HG03439 (cell line): ENCODE results near the gene CNOT1.
"Not testable (repeated sequence)": the region's sequence is repeated elsewhere in the genome, so short reads cannot be mapped to it uniquely, and the experiment has no call there.

Experiments
- ATAC-seq: cut with Tn5 transposase; IDR thresholded peaks from one replicate; pipeline ENCODE4 v1.9.1; 2021; ENCODE audit warnings: mild to moderate bottlenecking, moderate library complexity; ENCODE audit not compliant: unreplicated experiment

CNOT1 gene

DNA sequence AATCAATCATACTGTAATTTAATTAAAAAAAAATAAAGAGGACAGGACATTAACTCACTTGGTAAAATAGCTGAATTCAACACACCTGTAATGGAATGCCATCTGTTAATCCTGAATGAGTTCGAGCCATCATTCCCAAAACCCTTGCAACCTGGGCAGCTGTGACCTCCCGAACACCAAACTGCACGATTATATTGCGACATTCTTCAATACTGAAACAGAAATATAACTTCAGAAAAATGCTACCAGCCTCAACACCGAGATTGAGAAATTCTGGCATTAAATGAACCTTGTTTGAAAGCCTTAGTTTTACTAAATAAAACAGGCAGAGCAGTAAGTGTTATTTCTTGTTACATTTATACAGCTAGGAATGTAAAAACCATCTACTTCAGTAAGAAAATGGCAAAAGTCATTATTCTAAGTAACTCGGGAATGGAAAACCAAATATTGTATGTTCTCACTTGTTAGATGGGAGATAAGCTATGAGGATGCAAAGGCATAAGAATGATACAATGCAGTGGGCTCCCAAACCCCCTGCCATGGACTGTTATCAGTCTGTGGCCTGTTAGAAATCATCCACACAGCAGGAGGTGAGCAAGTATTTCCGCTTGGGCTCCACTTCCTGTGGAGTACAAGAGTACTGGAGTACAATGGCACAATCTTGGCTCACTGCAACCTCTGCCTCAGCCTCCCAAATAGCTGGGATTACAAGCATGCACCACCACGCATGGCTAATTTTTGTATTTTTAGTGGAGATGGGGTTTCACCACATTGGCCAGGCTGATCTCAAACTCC is 46.5 kb downstream of the CNOT1 start:
- ATAC-seq = no peak

DNA sequence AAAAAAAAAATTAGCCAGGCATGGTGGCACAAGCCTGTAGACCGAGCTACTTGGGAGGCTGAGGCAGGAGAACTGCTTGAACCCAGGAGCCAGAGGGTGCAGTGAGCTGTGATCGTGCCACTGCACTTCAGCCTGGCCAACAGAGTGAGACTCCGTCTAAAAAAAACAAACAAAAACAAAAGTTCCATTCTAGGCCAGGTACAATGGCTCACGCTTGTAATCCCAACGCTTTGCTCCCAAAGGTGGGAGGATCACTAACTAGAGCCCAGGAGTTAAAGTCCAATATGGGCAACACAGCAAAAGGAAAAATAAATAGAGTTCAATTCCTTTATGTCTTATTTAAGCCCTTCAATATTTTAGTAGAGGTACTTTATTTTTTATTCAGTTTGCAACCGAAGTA is 47.5 kb downstream of the CNOT1 start:
- no peak for ATAC-seq

DNA sequence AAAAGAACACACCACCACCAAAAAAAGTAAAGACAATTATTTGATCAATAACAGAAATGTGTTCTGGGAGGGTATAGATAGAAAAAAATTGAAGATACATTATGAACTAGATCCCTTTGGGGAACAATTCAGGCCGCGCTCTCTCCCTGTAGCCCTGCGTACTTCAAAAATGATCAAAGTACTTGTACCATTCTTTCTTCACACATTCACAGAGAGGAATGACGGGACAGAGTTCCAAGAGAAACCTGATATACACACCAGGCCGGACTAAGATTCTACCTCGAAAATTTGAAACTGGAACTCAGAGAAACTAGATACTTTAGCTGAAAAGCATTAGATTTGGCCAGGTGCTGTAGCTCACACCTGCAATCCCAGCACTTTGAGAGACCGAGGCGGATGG is 50.0 kb downstream of the CNOT1 start:
- ATAC-seq = no peak

- no peak for ATAC-seq
Measured at GRCh38 chr16:58578642-58579041, 51.0 kb downstream of the CNOT1 start.

- no peak for ATAC-seq
Measured at GRCh38 chr16:58577141-58577540, 52.5 kb downstream of the CNOT1 start.

DNA sequence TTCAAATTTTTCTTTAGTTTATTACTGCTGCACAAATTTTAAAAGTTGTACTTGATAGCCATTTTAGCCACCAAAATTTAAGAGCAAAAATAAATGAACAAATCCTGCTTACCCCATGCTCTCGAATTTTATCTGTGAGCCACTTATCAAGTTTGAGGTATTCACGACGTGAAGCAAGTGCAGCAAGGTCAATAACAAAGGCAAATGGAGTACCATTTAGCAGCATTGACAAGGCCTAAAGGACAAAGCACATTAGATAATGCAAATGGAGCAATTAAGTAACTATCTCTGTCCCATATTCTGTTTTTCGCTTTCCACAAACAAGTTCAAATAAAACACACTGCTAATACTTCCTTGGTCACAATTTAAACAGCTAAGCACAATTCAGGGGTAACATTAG is 54.7 kb downstream of the CNOT1 start:
- no peak for ATAC-seq

DNA sequence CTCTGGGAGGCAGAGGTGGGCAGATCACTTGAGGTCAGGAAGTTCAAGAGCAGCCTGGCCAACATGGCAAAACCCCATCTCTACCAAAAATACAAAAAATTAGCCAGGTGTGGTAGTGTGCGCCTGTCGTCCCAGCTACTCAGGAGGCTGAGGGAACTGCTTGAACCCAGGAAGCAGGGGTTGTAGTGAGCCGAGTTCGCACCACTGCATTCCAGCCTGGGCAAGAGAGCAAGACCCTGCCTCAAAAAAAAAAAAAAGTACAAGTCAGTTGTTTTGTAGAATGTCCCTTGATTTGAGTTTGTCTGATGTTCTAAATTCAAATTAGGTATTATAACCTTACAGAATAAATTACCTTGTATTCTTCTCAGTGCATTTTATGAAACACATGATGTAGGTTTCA is 63.9 kb downstream of the CNOT1 start:
- ATAC-seq = not testable (repeated sequence)

- ATAC-seq = no peak
Measured at GRCh38 chr16:58563775-58564174, 65.9 kb downstream of the CNOT1 start.

DNA sequence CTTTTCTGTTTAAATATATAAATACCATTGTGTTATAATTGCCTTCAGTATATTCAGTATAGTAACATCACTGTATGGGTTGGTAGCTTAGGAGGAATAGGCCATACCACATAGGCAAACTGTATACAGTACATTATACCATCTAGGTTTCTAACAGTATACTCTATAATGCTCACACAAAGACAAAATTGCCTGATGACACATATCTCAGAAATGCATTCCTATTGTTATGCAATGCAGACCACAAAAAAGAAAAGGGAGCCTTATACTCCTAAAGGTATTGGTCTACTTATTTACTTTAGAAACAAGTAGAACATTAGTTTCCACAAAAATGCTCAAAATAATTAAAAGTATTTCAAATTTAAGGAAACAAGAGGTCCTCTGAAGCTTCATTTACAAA is 66.4 kb downstream of the CNOT1 start:
- ATAC-seq = no peak

- ATAC-seq = no peak
Measured at GRCh38 chr16:58556678-58557077, 72.9 kb downstream of the CNOT1 start.

- no peak for ATAC-seq
Measured at GRCh38 chr16:58551496-58551895, 78.1 kb downstream of the CNOT1 start.

- no peak for ATAC-seq
Measured at GRCh38 chr16:58548378-58548777, 81.2 kb downstream of the CNOT1 start.

DNA sequence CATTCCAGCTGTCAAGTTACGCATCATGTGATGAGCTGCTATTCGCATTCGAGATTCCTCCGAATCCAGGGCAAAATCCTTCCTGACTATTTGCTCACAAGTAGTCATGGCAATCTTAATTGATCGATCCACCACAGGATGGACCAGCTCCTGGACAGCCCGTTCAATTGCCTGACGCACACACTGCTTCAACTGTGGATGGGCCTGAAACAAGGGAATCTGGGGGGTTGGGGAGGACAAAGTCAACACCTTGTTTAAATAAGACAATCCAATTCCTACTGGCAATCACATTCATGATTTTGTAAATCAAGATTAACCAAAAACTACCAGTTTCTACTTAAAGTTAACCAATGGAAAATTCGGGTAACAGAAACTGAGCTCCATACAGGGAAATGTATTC is 85.9 kb downstream of the CNOT1 start:
- ATAC-seq = no peak

- no peak for ATAC-seq
Measured at GRCh38 chr16:58542291-58542690, 87.3 kb downstream of the CNOT1 start.

DNA sequence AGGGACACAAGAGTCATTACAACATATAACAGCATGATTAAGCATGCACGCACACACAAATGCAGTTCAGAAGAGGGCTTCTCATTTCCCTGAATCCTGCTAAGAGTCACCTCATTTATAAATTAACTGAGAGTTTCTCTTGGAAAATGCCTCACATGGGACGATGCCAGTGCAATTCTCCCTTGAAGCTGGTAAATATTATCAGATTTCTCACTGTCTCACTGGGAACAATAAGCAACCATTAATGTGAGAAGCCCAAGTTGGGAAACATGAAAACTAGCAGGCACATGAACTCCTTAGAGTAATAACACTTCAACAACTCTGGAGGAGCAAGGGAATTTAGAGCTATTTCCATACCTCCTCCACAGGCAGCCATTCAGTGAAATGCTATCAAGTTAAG is 87.9 kb downstream of the CNOT1 start:
- no peak for ATAC-seq

DNA sequence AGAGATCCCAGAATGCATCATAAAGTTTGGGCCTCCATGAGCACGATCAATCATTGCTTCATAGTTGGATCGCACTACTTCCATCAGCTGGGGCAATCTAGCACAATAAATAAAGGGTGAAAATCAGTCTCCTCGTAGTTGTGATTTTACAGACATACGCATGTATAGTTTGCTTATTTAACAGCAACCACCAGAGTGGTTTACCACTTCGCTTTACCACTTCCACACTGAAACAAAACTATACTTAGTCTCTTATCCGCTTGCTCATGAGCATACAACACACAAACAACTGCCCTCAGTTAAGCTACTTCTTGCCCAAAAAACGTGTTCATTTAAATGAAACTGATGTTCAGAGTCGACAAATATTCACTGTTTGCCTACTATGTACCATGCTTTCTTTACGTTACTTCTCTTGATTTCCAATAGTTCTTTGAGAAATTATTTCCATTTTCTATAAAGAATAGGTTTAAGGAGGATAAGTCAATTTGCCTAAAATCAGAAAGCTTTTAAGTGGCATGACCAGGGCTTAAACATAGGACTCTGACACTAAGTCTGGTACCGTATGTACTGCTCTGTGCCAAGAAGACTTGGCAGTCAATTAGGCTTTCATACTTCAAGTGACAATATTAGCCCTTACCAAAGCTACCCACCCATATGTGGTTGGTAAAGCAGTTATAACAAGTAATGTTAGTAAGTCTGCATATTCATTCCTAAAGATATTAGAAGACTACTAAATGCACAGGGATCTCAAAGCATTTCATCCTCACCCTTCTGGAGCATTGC is 92.3 kb downstream of the CNOT1 start:
- ATAC-seq = no peak

- no peak for ATAC-seq
Measured at GRCh38 chr16:58536278-58536677, 93.3 kb downstream of the CNOT1 start.

DNA sequence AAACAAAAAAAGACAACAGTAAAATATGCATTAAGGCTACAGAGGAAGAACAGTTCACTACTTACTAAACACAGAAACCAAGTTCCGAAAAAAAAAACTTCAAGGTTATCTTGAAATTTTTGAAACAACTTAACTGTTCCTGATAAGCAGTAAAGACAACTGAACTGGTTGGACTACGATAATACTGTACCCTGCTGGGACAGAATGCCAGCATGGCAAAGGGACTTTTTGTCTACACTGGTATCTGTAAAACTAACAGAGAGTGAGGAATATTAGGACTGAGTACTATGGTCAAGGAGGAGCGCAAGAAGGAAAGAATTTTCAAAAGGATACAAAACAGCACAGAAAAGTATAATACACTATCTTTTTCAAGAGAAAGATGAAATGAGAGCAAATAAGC is 94.5 kb downstream of the CNOT1 start:
- no peak for ATAC-seq

GRCh38 chr16:58533751-58534470 is 95.7 kb downstream of the CNOT1 start:
- no peak for ATAC-seq

DNA sequence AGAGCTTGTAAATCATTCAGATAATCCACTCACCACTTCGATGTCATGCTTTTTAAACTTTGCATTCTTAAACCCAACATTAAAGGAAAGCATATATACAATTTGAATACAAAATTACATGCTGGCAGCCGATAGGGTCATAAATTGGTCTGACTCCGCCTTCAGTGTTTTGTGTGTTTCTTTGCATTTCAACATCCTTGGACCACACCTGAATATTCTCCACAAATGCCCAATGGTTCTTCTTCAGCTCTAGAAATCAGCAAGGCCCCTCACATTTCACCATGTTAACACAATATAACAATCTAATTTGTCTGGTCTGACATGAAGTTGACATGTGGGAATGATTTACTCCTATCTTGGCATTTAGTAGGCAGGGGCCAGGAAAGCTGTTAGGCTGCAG is 97.2 kb downstream of the CNOT1 start:
- ATAC-seq = no peak

DNA sequence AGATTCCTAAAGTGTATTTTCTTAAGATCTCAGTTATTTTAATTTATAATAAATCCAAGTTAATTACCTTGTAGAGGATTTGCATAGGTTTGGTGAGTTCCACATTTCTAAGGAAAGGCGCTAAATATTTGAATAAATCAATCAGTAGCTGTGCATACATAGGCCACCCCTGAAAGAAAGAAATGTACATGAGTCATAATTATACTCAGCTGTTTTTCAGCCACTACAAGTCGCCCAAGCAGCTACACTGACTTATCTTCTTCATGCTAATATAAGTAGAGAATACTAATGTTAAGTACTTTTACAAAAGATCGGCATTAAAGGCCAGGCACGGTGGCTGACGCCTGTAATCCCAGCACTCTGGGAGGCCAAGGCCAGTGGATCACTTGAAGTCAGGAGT is 99.4 kb downstream of the CNOT1 start:
- ATAC-seq = no peak

DNA sequence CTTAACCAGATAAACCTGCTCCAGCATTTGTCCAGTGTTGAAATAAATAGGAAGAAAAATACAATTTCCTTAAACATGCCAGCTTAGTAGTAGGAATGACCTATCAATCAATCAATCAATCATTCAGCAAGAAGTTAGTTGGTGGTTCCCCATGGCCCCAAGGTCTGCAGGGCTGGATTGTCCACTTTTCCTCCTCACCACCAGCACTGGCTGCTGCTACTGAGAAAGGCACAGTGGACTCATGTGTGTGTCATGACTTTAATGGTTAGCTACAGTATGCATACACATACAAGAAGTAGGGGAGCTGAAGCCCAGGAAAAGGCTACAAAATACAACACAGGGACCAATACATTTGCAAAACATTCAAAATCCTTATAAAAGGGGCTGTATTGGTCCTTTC is 109.9 kb downstream of the CNOT1 start:
- no peak for ATAC-seq
